GOT3 (cell line): ENCODE measurements around the gene TCEA2.

Experiments used
- DNase-seq: peaks from one replicate; lab custom pipeline; 2025; ENCODE audit warnings: mixed read lengths; lab: John Stamatoyannopoulos, UW

Gene TCEA2

DNA sequence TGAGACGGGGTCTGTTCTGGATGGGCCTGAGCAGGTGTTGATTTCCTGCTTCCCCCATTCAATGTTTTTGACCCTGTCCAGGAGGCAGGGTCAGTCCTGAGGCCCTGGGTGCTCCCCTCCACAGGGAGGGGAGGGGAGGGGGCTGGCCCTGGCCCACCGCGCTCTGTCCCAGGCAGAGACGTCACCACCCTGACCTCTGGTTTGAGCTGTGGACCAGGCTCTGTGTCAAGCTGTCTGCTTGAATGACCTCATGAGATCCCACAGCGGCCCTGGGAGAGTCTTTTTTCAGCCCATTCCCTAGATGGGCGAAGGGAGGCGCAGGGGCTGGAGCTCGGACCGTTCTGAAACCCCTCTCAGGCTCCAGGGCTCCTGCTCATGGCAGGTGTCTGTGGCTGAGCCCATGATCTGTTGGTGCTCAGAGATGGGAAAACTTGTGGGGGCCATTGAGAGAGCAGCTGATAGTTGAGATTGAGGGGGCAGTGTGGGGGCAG, 30.1 kb downstream of the TCEA2 start:
- DNase-seq = no peak

DNA sequence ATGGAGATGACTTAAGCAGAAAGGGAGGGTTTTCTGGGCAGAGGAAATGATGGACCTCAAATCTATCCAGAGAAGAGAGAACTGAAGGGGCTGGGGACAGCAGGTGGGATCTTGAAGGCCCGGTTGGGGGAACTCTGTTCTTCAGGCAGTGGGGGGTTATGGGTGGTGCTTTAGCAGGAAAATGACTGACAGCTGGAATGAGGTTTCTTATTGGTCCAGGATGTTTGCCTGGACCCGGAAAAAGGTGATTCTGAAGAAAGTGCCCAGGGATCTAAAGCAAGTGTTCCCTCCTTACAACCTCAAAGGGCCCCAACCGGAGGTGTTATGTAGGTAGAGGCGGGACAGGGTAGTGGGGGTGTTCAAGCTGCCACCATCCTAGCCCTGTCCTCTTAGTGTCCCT, 32.5 kb downstream of the TCEA2 start:
- no peak for DNase-seq

- DNase-seq = no peak
Measured at GRCh38 chr20:64095927-64096326, 32.9 kb downstream of the TCEA2 start.

DNA sequence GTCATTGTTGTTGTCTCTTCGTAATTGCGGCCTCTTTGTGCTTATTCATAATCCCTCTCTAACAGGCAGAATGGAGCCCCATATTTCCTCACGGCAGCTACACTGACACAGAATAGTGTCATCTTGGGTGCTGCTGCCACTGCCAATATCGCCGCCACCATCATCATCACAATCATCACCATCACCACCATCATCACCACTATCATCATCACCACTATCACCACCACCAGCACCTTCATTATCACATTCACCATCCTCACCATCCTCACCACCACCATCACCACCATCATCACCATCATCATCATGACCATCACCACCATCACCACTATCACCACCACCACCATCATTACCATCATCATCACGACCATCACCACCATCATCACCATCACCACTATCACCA, 33.5 kb downstream of the TCEA2 start:
- no peak for DNase-seq

- DNase-seq = no peak
Measured at GRCh38 chr20:64098471-64099013, 35.5 kb downstream of the TCEA2 start.

DNA sequence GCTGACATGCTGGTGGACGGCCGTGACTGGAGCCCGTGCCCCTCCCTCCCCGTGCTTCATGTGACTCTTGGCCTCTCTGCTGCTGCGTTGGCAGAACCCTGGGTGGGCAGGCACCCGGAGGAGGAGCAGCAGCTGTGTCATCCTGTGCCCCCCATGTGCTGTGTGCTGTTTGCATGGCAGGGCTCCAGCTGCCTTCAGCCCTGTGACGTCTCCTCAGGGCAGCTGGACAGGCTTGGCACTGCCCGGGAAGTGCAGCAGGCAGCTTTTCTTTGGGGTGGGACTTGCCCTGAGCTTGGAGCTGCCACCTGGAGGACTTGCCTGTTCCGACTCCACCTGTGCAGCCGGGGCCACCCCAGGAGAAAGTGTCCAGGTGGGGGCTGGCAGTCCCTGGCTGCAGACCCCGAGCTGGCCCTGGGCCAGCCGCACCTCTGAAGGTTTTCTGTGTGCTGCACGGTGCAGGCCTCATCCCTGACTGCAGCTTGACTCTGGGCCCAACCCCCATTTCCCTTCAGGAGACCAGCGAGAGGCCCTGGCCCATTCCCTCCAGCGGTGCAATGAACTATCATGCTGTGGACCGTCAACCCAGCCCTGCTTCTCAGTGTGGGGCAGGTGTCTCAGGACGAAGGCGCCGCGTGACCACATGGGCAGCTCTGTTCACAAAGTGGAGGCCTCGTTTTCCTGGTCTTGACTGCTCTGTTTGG, 36.2 kb downstream of the TCEA2 start:
- no peak for DNase-seq

GRCh38 chr20:64099880-64100565, 37.0 kb downstream of the TCEA2 start:
- no peak for DNase-seq

DNA sequence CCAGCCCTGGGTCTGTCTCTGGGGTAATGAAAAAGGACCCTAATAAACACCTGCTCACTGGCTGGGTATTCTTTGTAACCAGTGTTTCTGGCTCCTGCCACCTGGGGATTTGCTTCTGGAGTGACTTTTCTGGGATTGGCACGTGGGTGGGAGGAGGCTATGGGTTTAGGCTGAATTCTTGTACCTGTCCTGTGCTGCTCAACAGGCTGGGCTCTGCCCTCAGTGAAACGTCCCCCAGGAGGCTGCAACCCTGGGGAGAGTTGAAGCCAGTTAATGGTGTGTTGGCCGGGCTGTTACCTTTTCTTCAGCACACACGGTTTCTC, 37.5 kb downstream of the TCEA2 start:
- no peak for DNase-seq

DNA sequence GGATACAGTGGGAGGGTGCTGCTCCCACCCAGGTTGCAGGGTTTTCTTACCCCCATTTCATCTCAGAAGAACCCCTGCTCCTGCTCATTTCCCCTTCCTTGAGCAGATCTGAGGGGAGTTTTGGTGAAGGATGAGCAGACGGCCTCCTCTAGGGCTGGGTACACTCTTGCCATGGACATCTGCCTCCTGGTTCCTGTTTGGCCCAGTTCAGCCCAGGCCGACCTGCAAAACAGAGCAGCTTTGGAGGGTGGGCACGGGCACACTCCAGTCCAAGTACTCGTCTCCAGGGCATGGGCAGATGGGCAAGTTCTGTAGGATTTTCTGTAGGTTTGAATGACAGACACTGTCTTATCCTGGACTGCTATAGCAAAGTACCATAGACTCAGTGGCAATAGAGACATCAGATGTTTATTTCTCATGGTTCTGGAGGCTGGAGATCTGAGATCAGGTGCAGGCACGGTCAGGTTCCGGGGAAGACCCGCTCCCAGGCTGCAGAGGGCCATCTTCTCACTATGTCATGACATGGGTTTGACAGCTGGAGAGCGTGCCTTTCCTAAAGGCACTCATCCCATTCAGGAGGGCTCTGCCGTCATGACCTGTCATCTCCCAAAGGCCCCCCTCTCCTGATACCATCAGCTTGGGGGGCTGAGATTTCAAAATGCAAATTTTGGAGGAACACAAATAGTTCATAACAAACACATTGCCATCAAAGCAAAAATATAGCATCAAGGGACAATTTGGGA, 38.1 kb downstream of the TCEA2 start:
- no peak for DNase-seq

GRCh38 chr20:64101731-64102621, 39.0 kb downstream of the TCEA2 start:
- no peak for DNase-seq

DNA sequence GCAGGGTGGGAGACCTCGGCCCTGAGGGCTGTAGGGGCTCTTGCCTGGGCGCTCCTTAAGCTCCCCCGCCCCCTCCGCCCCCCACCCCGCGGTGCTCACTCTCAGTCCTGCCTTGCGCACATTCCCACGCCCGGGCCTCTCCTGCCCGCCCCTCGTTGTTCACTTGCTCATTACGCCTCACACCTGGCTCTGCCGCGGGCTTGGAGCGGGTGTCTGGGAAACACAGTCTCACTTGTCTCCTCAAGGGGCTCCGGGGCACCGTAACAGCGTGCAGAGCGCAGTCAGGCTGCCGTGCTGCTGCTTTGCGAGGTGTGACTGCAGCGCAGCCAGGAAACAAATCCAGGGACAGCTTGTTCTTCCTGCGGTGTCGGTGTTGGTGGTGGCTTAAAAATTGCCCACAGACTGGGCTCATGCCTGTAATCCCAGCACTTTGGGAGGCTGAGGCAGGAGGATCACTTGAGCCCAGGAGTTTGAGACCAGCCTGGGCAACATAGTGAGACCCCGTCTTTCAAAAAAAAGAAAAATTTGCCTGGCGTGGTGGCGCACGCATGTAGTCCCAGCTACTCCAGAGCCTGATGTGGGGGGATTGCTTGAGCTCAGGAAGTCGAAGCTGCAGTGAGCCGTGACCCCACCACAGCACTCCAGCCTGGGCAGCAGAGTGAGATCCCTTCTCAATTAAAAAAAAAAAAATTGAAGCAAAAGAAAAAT, 39.8 kb downstream of the TCEA2 start:
- DNase-seq = no peak

DNA sequence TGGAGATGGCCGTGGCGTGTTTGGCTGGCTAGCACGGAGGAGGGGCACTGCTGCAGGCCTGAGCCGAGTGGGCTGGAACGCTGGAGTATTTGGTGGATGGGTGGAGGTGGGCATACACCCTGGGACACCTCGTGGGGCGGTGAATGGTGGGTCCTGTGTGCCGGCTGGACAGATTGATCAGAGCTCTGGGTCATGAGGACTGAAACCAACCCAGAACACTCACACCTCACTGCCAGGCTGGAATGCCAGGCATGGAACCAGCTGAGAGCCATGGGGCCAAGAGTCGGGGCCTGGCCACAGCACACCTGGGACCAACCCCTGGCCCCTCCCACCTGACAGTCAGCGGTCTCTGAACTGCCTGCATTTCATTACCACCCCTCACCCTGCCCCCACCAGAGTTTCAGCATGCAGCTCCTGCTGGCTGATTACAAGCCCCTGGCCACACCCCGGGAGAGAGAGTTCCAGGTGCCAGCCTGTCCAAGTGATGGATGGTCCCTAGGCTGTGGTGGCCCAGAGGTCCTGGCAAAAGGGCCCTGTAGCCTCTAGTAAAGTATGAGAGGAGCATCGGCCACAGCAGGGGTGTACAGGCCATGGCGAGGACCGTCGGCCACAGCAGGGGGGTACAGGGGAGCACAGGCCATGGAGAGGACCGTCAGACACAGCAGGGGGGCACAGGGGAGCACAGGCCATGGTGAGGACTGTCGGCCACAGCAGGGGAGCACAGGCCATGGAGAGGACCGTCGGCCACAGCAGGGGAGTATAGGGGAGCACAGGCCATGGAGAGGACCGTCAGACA, 41.1 kb downstream of the TCEA2 start:
- DNase-seq = no peak

GRCh38 chr20:64104667-64105451, 41.9 kb downstream of the TCEA2 start:
- no peak for DNase-seq

- no peak for DNase-seq
Measured at GRCh38 chr20:64105846-64106434, 42.9 kb downstream of the TCEA2 start.

DNA sequence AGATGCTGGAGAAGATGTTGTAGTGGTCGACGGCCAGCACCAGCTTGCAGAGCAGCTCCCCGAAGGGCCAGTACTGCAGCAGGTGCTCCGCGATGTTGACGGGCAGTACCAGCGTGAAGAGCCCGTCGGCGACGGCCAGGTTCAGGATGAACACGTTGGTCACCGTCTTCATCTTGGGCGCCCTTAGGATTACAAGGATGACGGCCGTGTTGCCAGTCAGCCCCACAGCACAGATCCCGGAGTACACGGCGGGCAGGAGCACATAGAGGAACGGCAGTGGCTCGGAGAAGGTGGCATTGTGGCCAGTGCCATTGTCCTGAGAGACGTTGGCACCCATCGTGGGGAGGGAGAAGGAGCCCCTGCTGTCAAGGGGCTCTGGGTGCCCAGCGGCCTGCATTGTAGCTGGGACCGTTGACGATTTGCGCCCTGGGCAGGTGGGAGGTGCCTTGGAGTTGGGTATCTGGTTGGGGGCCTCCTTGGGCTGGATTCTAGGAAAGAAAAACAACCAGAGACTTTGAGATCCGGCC, 43.5 kb downstream of the TCEA2 start:
- no peak for DNase-seq

- DNase-seq = no peak
Measured at GRCh38 chr20:64106981-64107735, 44.2 kb downstream of the TCEA2 start, which contains the start of gene NPBWR2. NPBWR2 (minus strand) TSS chr20:64107565; CDS start chr20:64106831, 734 bp downstream.

GRCh38 chr20:64107736-64108457, 44.9 kb downstream of the TCEA2 start:
- DNase-seq = no peak
